Measurements from ENCODE around the gene LACTBL1. TPM values are rescaled to one million over a fixed set of nuclear protein-coding genes. Genes with fewer than 3 reads are reported as not detected.
"Not testable (repeated sequence)": the region's sequence is repeated elsewhere in the genome, so short reads cannot be mapped to it uniquely, and the experiment has no call there.

The LACTBL1 gene
- total RNA-seq, 1 donor from 2014 or later: not detected

DNA sequence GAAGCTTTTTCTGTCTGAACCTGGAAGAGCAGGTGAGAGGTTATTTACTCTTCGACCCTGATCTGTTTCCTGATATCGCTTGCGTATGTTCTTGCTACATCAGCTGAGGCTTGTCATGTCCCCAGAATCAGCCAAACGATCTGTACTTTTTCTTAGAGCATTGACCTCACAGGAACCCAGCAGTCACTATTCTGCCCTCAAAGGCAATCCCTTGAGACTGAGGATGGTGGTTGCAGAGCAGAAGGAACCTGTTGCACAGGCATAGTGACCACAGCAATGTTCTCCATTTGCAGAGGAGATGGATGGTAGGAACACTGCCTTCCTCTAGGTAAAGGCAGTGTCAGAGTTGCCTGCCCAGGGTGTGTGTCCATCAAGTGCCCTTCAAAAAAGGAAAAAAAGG, 11.3 kb upstream of the LACTBL1 start:
- POLR2A ChIA-PET: no interaction called here
- no peak for ATAC-seq (ENCODE audit: low read depth)
- intact Hi-C loops (cut with micrococcal nuclease): no loop called here
- Mint-ChIP-seq H3K4me1 (no peaks in the 10 kb centered on the region), H3K27me3 (peaks cover 21% of the 10 kb centered on the region), H3K27ac (no peak overlapping the region), H3K9me3 (no peaks in the 10 kb centered on the region), H3K36me3 (ENCODE audit: low read depth) (no peaks in the 10 kb centered on the region), H3K4me3 (no peak overlapping the region)
- no peak for DNase-seq
- no peak for TF ChIP-seq CTCF (IDR thresholded peaks at IDR 0.05)
- CTCF ChIA-PET: no interaction called here

DNA sequence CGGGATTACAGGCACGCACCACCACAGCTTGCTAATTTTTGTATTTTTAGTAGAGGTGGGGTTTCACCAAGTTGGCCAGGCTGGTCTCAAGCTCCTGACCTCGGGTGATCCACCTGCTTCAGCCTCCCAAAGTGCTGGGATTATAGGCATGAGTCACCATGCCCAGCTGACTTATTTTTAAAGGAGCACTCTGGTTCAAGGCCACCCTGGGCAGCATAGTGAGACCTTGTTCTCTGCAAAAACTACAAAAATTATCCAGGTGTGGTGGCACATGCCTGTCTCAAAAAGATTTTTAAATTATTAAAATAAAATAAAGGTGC, 7.8 kb upstream of the LACTBL1 start:
- POLR2A ChIA-PET; ATAC-seq (ENCODE audit: low read depth); intact Hi-C loops (cut with micrococcal nuclease); H3K4me3 Mint-ChIP-seq; CTCF ChIA-PET; H3K36me3 Mint-ChIP-seq (ENCODE audit: low read depth); H3K27ac Mint-ChIP-seq; H3K9me3 Mint-ChIP-seq; DNase-seq; H3K4me1 Mint-ChIP-seq: not testable (repeated sequence)
- peaks cover 13% of the 10 kb centered on the region for H3K27me3 Mint-ChIP-seq

DNA sequence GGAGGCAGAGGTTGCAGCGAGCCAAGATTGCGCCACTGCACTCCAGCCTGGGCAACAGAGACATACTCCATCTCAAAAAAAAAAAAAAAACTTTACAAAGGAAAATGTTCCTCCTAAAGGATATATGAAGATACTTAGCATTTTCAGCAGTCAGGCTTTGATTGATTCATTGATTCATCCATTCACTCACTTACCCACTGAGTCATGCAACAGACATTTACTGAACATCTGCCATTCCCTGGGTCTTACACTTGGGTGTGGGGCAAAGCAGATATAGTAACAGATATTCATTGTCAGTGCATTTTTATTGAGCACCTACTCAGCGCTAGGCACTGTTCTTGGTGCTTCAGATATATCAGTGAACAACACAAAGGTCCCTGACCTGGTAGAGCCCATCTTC, 5.6 kb upstream of the LACTBL1 start:
- DNase-seq (no peak), ATAC-seq (ENCODE audit: low read depth) (no peak)
- Mint-ChIP-seq H3K9me3 (no peaks in the 10 kb centered on the region), H3K27ac (no peak overlapping the region), H3K4me3 (no peak overlapping the region), H3K36me3 (ENCODE audit: low read depth) (no peaks in the 10 kb centered on the region), H3K4me1 (no peaks in the 10 kb centered on the region), H3K27me3 (peaks cover 22% of the 10 kb centered on the region)
- TF ChIP-seq CTCF (IDR thresholded peaks at IDR 0.05): no peak
- ChIA-PET CTCF (no interaction called here), POLR2A (no interaction called here)
- intact Hi-C loops (cut with micrococcal nuclease): no loop called here

- Mint-ChIP-seq H3K36me3 (ENCODE audit: low read depth) (no peaks in the 10 kb centered on the region), H3K4me1 (no peaks in the 10 kb centered on the region), H3K27ac (no peak overlapping the region), H3K4me3 (no peak overlapping the region), H3K9me3 (no peaks in the 10 kb centered on the region), H3K27me3 (peaks cover 25% of the 10 kb centered on the region)
- ChIA-PET POLR2A (interaction anchor here (0.8 kb wide), 1 partner anchor 45 kb away, joined by 6 read pairs; no protein-coding TSS in a partner anchor), CTCF (interaction anchor here (0.7 kb wide), 1 partner anchor 149 kb away, joined by 3 read pairs; no protein-coding TSS in a partner anchor)
- no peak for TF ChIP-seq CTCF (IDR thresholded peaks at IDR 0.05)
- intact Hi-C loops (cut with micrococcal nuclease): loop anchor here (1.0 to 2.0 kb wide), 2 partner anchors 122 to 428 kb away; no protein-coding TSS in a partner anchor
- peak; percentile 94 for ATAC-seq (ENCODE audit: low read depth)
- DNase-seq: peak; percentile 23
Observed at GRCh38 chr1:22976461-22977243, 4.0 kb upstream of the LACTBL1 start.

DNA sequence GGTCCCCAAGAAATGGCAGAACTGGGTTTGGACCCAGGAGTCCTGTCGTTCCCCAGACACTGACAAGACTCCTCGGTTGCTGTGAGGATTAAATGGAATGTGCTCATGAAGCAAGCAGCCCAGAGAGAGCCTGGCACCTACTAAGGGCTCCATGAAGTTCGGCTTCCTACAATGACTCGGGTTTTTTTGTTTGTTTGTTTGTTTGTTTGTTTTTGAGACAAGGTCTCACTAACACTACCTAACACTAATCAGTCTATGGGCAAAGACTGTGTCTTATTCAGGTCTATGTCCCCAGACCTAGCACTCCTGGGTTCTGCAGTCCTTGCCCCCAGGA, 3.4 kb upstream of the LACTBL1 start:
- Mint-ChIP-seq H3K36me3 (ENCODE audit: low read depth) (no peaks in the 10 kb centered on the region), H3K4me3 (no peak overlapping the region), H3K27ac (no peak overlapping the region), H3K4me1 (no peaks in the 10 kb centered on the region), H3K27me3 (peaks cover 29% of the 10 kb centered on the region), H3K9me3 (no peaks in the 10 kb centered on the region)
- no peak for ATAC-seq (ENCODE audit: low read depth)
- DNase-seq: no peak
- intact Hi-C loops (cut with micrococcal nuclease): loop anchor here (1.0 to 2.0 kb wide), 2 partner anchors 122 to 429 kb away; no protein-coding TSS in a partner anchor
- ChIA-PET CTCF (no interaction called here), POLR2A (no interaction called here)
- no peak for TF ChIP-seq CTCF (IDR thresholded peaks at IDR 0.05)

Measured in activated B cell treated with CpG ODN at 0.5 μM for 24 hours (primary cell).